Brain microvascular endothelial cell (primary cell): ENCODE measurements around the gene ABL1.

Source experiments
- DNase-seq: peaks from one replicate; pipeline ENCODE4 v3.0.0-alpha.2; 2020
- H3K27ac ChIP-seq: fragments of 250-450 bp; sonication (Bioruptor Pico); 2 replicates; pipeline ENCODE4 v1.5.1; 2020; ENCODE audit warnings: mild to moderate bottlenecking, moderate library complexity
- H3K27me3 ChIP-seq: fragments of 250-450 bp; sonication (Bioruptor Pico); replicated peaks from 2 replicates; pipeline ENCODE4 v1.5.1; 2020; ENCODE audit warnings: mild to moderate bottlenecking
- H3K36me3 ChIP-seq: fragments of 250-450 bp; sonication (Bioruptor Pico); replicated peaks from 2 replicates; pipeline ENCODE4 v1.5.1; 2020; ENCODE audit warnings: mild to moderate bottlenecking
- H3K4me3 ChIP-seq: 2 replicates; pipeline ENCODE4 v1.5.1; 2011; ENCODE audit warnings: low read depth, mild to moderate bottlenecking, control low read depth, low read length, moderate library complexity
- CTCF ChIP-seq: IDR thresholded peaks from 2 replicates; pipeline ENCODE4 v1.5.1; 2011; ENCODE audit warnings: low read depth, mild to moderate bottlenecking, moderate library complexity, low read length, control low read depth, inconsistent platforms; ENCODE audit errors: missing control alignments
- in situ Hi-C: cut with HindIII; loops from 2 replicates; pipeline ENCODE4 v1.10.0; 2017; ENCODE audit warnings: low sequenced_read_pairs, low pct_ligation_motif_present

The ABL1 gene

GRCh38 chr9:130903194-130904069 lies 68.4 kb downstream of the ABL1 start:
- no peak for DNase-seq
- no peak overlapping the region for H3K4me3 ChIP-seq
- in situ Hi-C loops = no loop called here
- peaks cover 59% of the 10 kb centered on the region for H3K27me3 ChIP-seq
- H3K27ac ChIP-seq = no peak overlapping the region
- no peak for TF ChIP-seq CTCF
- H3K36me3 ChIP-seq = no peaks in the 10 kb centered on the region

GRCh38 chr9:130904070-130905044 lies 69.3 kb downstream of the ABL1 start:
- peaks cover 55% of the 10 kb centered on the region for H3K27me3 ChIP-seq
- no peak overlapping the region for H3K4me3 ChIP-seq
- no peak overlapping the region for H3K27ac ChIP-seq
- no peak for TF ChIP-seq CTCF
- in situ Hi-C loops = no loop called here
- DNase-seq = no peak
- no peaks in the 10 kb centered on the region for H3K36me3 ChIP-seq

- H3K36me3 ChIP-seq = no peaks in the 10 kb centered on the region
- H3K4me3 ChIP-seq = no peak overlapping the region
- no peak for DNase-seq
- no peak for TF ChIP-seq CTCF
- in situ Hi-C loops = no loop called here
- peaks cover 46% of the 10 kb centered on the region for H3K27me3 ChIP-seq
- H3K27ac ChIP-seq = no peak overlapping the region
These were observed 70.3 kb downstream of the ABL1 start for GRCh38 chr9:130905125-130905901.

DNA sequence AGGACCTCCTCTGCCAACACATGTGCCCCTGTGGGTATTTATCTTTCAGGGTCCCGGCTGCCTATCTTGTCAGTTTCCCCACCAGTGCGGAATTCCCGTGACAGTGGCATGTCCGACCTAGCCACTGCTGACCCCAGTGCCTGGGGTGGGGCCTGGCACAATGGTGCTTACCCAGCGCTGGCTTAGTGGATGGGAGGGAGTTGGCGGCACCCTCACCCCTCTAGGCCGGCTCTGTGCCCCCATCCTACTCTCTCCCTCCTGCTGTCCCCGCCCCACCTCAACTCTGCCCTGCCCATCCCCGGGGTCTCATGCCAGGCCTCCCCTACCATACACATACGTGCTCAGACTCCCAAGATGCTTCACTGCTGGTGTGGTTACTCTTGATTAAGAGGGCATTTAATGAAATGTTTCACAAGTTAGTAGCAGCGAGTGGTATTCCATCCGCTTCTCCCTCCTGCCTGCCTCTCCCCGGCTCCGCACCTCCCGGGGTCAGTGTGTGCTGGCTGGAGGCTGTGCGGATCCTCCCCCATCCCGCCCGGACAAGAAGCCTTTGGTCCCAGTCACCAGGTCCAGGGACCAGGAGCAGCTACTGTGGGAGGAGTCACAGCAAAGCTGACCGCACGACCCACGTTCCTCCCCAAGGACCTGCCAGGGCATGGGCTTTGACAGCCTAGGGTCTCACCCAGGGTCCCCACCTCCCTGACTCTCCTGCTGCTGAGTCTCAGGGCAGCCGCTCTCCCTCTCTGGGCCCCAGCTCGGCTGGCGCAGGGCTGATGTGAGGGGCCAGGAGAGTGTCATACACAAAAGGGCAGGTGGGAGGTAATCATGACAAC lies 71.1 kb downstream of the ABL1 start:
- no peak overlapping the region for H3K4me3 ChIP-seq
- no peak overlapping the region for H3K27ac ChIP-seq
- DNase-seq = no peak
- no peaks in the 10 kb centered on the region for H3K36me3 ChIP-seq
- peaks cover 38% of the 10 kb centered on the region for H3K27me3 ChIP-seq
- no peak for TF ChIP-seq CTCF
- in situ Hi-C loops = no loop called here
